RWPE1 (cell line): Measurements from ENCODE around the gene VSTM2B.

Experiments used
- CTCF ChIA-PET: fragments of 350-600 bp; sonication (Branson Sonifier 250); formaldehyde crosslinking; extraction: SDS; loops from one replicate; lab custom pipeline; 2021; lab: Yijun Ruan, JAX
- POLR2A ChIA-PET: fragments of 400-600 bp; formaldehyde crosslinking; extraction: SDS; loops from one replicate; lab custom pipeline; 2020; ENCODE audit warnings: antibody characterized with exemption; ENCODE audit not compliant: low non-redundant PET; lab: Yijun Ruan, JAX
- DNase-seq: peaks from one replicate; pipeline ENCODE4 v3.0.0; 2012; ENCODE audit warnings: low spot score
- H3K27ac ChIP-seq: fragments of 450-650 bp; 2 replicates; pipeline ENCODE4 v1.5.1; 2017
- TF ChIP-seq, protein P1 (sequence below): fragments of 450-650 bp; conservative IDR thresholded peaks from 2 replicates; pipeline ENCODE4 v1.5.1; 2017; ENCODE audit warnings: low read depth, mild to moderate bottlenecking

The VSTM2B gene

GRCh38 chr19:29567366-29567915, 41.6 kb downstream of the VSTM2B start:
- POLR2A ChIA-PET, result no interaction called here
- TF ChIP-seq, protein P1, sequence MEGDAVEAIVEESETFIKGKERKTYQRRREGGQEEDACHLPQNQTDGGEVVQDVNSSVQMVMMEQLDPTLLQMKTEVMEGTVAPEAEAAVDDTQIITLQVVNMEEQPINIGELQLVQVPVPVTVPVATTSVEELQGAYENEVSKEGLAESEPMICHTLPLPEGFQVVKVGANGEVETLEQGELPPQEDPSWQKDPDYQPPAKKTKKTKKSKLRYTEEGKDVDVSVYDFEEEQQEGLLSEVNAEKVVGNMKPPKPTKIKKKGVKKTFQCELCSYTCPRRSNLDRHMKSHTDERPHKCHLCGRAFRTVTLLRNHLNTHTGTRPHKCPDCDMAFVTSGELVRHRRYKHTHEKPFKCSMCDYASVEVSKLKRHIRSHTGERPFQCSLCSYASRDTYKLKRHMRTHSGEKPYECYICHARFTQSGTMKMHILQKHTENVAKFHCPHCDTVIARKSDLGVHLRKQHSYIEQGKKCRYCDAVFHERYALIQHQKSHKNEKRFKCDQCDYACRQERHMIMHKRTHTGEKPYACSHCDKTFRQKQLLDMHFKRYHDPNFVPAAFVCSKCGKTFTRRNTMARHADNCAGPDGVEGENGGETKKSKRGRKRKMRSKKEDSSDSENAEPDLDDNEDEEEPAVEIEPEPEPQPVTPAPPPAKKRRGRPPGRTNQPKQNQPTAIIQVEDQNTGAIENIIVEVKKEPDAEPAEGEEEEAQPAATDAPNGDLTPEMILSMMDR, result no peak

GRCh38 chr19:29568036-29569025, 42.5 kb downstream of the VSTM2B start:
- H3K27ac ChIP-seq, result no peak overlapping the region
- TF ChIP-seq, protein P1, result no peak
- DNase-seq, result no peak
- ChIA-PET POLR2A (no interaction called here), CTCF (no interaction called here)

More at GRCh38 chr19:29567366-29567915, 41.6 kb downstream of the VSTM2B start:
- CTCF ChIA-PET, result no interaction called here
- no peak overlapping the region for H3K27ac ChIP-seq
- no peak for DNase-seq

DNA sequence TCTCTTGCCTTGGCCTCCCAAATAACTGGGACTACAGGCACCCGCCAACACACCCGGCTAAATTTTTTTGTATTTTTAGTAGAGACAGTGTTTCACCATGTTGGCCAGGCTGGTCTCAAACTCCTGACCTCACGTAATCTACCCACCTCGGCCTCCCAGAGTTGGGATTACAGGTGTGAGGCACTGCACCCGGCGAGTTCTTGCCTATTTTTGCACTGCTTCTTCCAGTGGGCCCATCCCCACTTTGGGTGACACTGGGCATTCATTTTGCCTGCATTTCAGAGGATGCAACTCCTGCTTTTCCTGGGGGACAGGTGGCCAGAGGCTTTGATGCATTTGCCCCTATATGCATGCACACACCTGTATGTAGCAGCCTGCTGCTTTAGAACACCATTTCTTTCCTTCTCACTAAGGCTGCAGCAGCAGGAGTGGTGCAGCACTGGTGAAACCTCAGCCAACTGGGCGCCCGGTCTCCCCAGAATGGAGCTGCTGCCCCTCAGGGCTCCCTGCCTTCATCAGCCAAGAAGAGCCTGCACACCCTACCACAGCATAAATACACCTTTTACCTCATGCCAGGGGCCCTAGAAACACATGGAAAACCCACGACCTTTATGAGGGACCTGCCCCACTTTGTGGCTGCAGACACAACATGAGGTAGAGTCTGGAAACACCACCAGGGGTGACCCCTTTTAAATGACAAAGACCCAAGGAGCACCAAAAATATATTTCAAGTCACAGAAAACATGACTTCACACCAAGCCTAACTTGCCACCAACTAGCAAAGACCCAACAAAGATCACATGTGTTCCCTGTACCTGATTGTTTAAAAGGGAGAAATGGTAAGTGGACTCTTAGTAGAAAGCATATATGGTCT, 43.5 kb downstream of the VSTM2B start:
- no peak overlapping the region for H3K27ac ChIP-seq
- POLR2A ChIA-PET, result no interaction called here
- DNase-seq, result no peak
- TF ChIP-seq, protein P1, result no peak
- CTCF ChIA-PET, result no interaction called here

- no peak for DNase-seq
- ChIA-PET CTCF (interaction anchor here (0.7 kb wide), 1 partner anchor 308 kb away, joined by 5 read pairs; no protein-coding TSS in a partner anchor), POLR2A (no interaction called here)
- H3K27ac ChIP-seq, result no peak overlapping the region
- TF ChIP-seq, protein P1, result no peak
Observed at GRCh38 chr19:29571181-29571580, 45.4 kb downstream of the VSTM2B start.

- H3K27ac ChIP-seq, result no peak overlapping the region
- ChIA-PET CTCF (no interaction called here), POLR2A (no interaction called here)
- TF ChIP-seq, protein P1, result no peak
- no peak for DNase-seq
Observed at GRCh38 chr19:29573486-29573885, 47.7 kb downstream of the VSTM2B start.

DNA sequence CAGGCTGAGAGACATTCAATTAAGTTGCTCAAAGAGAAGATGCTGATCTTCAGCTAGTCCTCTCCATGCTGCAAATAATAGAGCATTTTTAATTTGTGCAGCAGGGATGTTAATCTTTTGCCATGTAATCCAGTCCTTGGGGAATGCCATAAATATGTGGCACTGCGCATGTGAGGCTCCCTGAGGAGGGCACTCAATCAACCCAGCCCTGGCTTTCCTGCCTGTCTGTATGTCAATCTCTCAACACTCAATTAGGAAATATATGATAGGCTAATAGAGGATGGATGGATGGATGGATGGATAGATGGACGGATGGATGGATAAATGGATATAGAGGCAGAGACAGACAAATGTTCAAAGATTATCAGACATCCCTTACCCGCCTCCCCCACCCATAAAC, 48.7 kb downstream of the VSTM2B start:
- TF ChIP-seq, protein P1, result no peak
- DNase-seq, result no peak
- POLR2A ChIA-PET, result no interaction called here
- CTCF ChIA-PET, result no interaction called here
- H3K27ac ChIP-seq, result no peak overlapping the region
